ENCODE results near the gene CDC123.
A peak's percentile ranks its signal among the peaks of the same experiment; 100 is the strongest.
"Not testable (repeated sequence)": the region's sequence is repeated elsewhere in the genome, so short reads cannot be mapped to it uniquely, and the experiment has no call there.

CDC123 gene

GRCh38 chr10:12237265-12238220 lies 41.6 kb downstream of the CDC123 start:
- no peak for DNase-seq

DNA sequence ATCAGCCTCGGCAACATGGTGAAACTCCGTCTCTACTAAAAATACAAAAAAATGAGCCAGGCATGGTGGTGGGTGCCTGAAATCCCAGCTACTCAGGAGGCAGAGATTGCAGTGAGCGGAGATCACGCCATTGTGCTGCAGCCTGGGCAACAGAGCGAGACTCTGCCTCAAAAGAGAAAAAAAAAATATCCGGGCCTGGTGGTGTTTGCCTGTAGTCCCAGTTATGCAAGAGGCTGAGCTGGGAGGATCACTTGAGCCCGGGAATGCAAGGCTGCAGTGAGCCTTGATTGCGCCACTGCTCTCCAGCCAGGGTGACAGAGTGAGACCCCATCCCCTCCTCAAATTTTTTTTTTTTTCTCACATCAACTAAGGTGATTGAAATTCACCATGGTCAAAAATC lies 42.8 kb downstream of the CDC123 start:
- no peak for DNase-seq

DNA sequence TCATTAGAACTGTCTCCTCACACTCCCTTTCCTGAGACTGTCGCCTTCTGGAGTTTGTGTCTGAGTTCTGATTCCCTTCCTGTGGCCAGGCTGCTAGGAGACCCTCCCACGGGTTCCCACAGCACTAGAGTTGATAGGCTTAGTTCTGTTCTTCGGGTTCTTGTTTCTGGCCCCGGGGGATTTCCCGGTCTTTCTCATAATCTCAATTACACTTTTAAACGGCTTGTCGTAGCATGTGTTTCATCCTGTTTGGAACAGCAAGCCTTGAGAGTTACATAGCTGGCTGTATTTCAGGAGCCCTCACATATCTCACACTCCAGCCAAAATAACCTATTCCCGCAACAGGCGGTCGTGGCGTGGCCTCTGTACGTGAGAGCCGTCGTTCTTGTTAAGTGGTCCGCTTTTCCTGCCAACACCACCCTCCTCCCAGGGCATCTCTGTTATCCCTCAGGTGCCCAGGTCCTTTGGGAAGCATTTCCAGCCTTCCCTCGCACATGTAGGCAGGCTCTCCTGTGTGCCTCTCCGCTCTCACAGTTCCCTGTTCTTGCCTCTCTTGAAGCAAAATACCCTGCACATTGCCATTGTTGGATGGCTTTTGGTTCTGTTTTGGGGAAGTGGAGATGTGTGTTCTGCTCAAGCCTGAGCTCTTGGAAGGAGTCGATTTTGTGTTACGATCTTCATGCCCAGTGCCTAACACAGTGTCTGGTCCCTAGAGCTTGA lies 46.0 kb downstream of the CDC123 start:
- peak in 1 of 2 experiments; percentile 18 for DNase-seq

- DNase-seq = no peak
Observed at GRCh38 chr10:12243864-12244620, 48.1 kb downstream of the CDC123 start.

- no peak for DNase-seq
Observed at GRCh38 chr10:12250181-12250580, 54.2 kb downstream of the CDC123 start.

DNA sequence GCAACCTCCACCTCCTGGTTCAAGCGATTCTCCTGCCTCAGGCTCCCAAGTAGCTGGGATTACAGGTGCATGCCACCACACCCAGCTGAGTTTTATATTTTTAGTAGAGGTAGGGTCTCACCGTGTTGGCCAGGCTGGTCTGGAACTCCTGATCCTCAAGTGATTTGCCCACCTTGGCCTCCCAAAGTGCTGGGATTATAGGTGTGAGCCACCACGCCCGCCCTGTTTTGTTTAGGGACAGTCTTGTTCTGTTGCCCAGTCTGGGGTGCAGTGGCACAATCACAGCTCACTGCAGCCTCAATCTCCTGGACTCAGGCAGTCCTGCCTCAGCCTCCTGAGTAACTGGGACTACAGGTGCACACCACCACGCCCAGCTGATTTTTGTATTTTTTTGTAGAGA lies 54.7 kb downstream of the CDC123 start:
- DNase-seq = not testable (repeated sequence)

DNA sequence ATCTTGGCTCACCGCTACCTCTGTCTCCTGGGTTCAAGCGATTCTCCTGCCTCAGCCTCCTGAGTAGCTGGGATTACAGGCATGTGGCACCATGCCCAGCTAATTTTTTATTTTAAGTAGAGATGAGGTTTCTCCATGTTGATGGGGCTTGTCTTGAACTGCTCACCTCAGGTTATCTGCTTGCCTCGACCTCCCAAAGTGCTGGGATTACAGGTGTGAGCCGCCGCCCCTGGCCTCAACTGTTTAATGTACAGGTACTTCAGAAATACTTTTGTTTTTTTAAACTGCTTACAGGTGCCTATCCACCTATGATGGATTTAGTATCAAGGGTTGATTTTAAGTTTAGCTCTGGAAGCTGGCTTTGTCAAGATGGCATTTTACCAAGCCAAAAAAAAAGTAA lies 55.6 kb downstream of the CDC123 start:
- no peak for DNase-seq

DNA sequence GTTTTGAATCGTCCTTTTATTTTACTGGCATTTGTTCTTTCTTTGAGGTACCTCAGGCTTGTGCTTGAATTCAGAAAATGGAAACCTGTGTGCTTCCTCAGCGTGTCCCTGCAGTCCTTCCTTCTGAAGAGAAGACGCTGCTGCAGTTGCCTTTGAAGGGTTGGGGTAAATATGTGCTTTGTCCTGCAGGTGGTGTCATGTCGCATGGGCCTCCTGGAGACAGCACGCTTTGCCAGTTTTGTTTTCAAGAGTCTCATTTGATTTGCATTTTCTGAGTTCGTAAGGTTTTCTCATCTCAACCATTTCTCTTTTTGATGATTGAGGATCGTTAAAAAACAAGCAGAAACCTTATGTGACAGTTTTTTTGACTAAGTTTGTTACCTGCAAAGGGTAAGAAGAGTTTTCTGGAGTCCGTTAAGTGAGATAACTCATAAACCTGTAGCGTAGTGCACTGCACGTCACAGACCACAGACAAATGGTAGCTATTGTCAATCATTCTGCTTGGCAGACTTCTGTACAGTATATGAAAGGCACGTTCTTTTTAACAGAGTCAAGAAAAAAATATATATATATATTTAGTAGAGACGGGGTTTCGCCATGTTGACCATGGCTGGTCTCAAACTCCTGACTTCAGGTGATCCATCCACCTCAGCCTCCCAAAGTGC lies 57.0 kb downstream of the CDC123 start:
- no peak for DNase-seq

DNA sequence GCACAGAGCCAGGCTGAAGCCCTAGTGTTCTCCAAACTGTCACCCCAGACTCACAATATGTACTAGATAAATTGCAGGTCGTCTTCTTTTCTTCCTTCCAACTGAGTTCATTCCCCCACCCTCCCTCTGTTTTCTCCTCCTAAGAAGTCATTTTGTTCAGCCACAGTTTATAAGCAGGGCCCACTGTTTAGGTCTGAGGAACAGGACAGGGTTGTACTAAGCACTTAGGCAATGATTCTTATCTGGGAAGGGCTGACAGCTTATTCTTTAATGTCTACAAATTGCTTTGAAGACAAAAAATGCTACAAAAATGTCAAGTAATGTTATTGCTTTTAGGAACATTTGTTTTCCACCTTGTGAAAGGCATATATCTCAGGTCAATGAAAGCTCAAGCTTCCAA lies 59.1 kb downstream of the CDC123 start:
- no peak for DNase-seq

DNA sequence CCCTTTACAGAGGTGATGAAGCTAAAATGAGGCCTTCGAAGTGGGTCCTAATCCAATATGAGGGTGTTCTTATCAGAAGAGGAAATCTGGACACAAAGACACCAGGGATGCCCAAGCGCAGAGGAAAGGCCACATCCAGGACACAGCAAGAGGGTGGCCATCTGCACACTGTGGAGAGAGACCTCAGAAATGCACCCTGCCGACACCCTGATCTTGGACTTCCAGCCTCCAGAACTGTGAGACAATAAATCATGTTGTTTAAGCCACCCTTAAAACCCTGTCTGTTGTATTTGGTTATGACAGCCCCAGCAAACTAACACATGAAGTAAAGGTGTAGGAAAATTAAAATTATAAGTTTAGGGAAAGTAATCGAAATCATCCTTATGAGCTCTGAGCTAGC lies 64.0 kb downstream of the CDC123 start:
- no peak for DNase-seq

GRCh38 chr10:12262278-12262981 lies 66.4 kb downstream of the CDC123 start:
- DNase-seq = no peak

DNA sequence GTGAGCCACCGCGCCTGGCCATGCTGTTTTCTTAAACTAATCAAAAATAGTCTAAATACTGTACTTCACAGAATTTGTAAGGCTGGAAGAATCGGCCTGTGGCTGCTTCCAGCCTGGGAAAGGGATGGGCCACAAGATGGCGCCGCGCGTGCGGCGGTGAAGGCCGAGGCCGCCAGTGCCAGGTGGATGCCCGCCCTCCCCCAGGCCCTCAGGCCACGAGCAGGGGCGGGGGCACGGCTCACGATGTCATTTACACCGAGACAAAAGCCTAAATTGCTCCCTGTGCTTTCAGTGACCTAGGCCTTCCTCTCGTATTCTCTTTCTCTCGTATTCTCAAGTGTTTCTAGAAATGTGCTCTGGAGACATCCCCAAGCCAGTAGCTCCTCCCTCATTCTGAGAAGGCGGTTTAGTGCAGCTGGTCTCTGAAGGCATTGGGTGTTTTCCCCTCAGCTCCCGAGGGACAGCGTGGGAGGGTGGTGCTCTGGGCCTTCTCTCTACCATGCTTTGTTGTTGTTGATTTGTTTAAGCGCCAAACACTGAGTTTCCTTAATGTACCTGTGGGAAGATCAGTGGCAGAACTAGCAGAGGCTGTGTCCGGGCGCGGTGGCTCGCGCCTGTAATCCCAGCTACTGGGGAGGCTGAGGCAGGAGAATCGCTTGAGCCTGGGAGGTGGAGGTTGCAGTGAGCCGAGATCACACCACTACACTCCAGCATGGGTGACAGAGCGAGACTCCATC lies 68.4 kb downstream of the CDC123 start:
- DNase-seq = peak; percentile 62 to 71

DNA sequence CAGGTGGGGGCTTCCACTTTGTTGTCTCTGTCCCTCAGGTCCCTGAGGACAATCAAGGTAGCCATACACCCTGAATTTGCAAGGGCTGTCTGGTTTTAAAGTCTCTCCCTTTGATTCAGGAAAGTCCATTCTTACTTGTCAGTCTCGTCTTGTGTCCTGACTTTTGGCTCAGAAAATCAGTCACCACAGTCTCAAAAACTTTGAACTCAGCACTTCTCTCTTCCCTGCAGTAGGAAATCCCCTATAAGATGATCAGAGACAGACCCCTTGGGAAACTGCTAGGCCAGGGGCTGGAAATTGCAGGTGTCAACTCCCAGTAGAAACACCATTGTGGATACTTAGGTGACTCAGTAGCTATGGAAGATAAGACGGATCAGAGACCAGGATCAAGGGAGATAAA lies 73.1 kb downstream of the CDC123 start:
- DNase-seq = no peak

- DNase-seq = no peak
Observed at GRCh38 chr10:12271210-12271540, 75.2 kb downstream of the CDC123 start.

GRCh38 chr10:12277862-12278261 lies 81.9 kb downstream of the CDC123 start:
- DNase-seq = not testable (repeated sequence)

- no peak for DNase-seq
Observed at GRCh38 chr10:12279281-12279680, 83.3 kb downstream of the CDC123 start.

DNA sequence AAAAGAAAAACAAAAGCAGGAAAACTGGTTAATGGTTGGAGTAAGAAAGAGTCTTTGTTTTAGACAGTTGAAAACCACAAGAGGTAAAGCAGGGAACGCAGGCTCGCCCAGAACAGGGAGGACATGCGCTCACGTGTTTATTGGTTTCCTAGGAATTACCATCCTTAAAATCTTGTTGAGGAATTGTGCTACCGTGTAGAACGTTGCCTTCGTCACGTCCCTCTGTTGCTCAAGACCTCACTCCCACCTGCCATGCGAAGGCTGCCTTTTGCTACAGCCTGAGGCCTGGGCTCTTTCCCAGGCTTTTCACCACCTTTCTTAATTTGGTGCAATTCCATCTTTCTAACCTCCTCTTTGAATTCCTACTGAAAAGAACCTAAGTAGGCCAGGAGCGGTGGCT lies 91.8 kb downstream of the CDC123 start:
- no peak for DNase-seq

DNA sequence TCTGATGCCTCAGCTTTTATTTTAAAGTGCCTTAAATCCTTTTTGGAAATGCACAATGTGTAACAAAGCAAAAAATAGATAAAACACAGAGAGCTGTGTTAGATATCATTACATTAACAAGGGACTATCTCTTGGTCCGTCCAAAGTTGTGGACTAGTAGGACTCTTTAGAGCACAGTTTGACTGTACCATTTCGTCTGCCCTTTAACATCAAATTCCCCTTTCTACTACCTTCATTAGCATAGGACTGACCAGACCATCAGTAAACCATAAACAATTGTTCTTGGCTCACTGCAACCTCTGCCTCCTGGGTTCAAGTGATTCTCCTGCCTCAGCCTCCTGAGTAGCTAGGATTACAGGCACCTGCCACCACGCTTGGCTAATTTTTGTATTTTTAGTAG lies 101.8 kb downstream of the CDC123 start:
- not testable (repeated sequence) for DNase-seq

GRCh38 chr10:12299222-12299965 lies 103.4 kb downstream of the CDC123 start:
- DNase-seq = no peak
